ENCODE measurements around the gene MLLT11. TPM values are rescaled to one million over a fixed set of nuclear protein-coding genes. Genes with fewer than 3 reads are reported as not detected.

Gene MLLT11
- total RNA-seq, 2 donors from 2014 or later, result 16.5 to 19.2 TPM

GRCh38 chr1:151012684-151013471 lies 47.3 kb upstream of the MLLT11 start:
- no peak for TF ChIP-seq CTCF (conservative IDR thresholded peaks at IDR 0.05)
- Histone ChIP-seq H3K27ac (ENCODE audit: low read depth, low read length) (no peak overlapping the region), H3K36me3 (ENCODE audit: control insufficient read depth, insufficient read depth, low read length) (no peaks in the 10 kb centered on the region), H3K27me3 (ENCODE audit: control insufficient read depth, insufficient read depth, low read length, poor library complexity, severe bottlenecking) (no peaks in the 10 kb centered on the region), H3K4me3 (ENCODE audit: low read length) (no peak overlapping the region), H3K9me3 (ENCODE audit: control insufficient read depth, low read length) (no peaks in the 10 kb centered on the region), H3K9ac (ENCODE audit: extremely low read depth, low read length, poor library complexity, severe bottlenecking) (no peak overlapping the region), H3K4me1 (ENCODE audit: control insufficient read depth, insufficient read depth, low read length) (peaks cover 6% of the 10 kb centered on the region)
- H3K4me3 Mint-ChIP-seq, result no peak overlapping the region
- H3K4me1 Mint-ChIP-seq, result peaks cover 9% of the 10 kb centered on the region
- no peaks in the 10 kb centered on the region for H3K36me3 Mint-ChIP-seq (ENCODE audit: low read depth)
- H3K27me3 Mint-ChIP-seq (ENCODE audit: insufficient read depth), result no peaks in the 10 kb centered on the region
- no peak overlapping the region for H3K27ac Mint-ChIP-seq
- no peaks in the 10 kb centered on the region for H3K9me3 Mint-ChIP-seq
- DNase-seq, result no peak
- 93 to 96% methylated on average over 7 to 14 of the region's 14 CpGs for WGBS, 2 experiments (ENCODE audit: insufficient coverage in 1 of 2, insufficient read length in 1 of 2)

GRCh38 chr1:151013518-151013917 lies 46.7 kb upstream of the MLLT11 start:
- no peak for DNase-seq
- TF ChIP-seq CTCF (conservative IDR thresholded peaks at IDR 0.05), result no peak
- WGBS, 2 experiments (ENCODE audit: insufficient coverage in 1 of 2, insufficient read length in 1 of 2), result 87 to 92% methylated on average over 2 of the region's 2 CpGs
- H3K4me1 ChIP-seq (ENCODE audit: control insufficient read depth, insufficient read depth, low read length), result peaks cover 6% of the 10 kb centered on the region
- Mint-ChIP-seq H3K27ac (no peak overlapping the region), H3K36me3 (ENCODE audit: low read depth) (peaks cover 4% of the 10 kb centered on the region), H3K27me3 (ENCODE audit: insufficient read depth) (no peaks in the 10 kb centered on the region), H3K9me3 (no peaks in the 10 kb centered on the region), H3K4me3 (no peak overlapping the region), H3K4me1 (peaks cover 7% of the 10 kb centered on the region)
- no peak overlapping the region for H3K9ac ChIP-seq (ENCODE audit: extremely low read depth, low read length, poor library complexity, severe bottlenecking)
- H3K27me3 ChIP-seq (ENCODE audit: control insufficient read depth, insufficient read depth, low read length, poor library complexity, severe bottlenecking), result no peaks in the 10 kb centered on the region
- no peak overlapping the region for H3K4me3 ChIP-seq (ENCODE audit: low read length)
- no peaks in the 10 kb centered on the region for H3K9me3 ChIP-seq (ENCODE audit: control insufficient read depth, low read length)
- H3K27ac ChIP-seq (ENCODE audit: low read depth, low read length), result no peak overlapping the region
- H3K36me3 ChIP-seq (ENCODE audit: control insufficient read depth, insufficient read depth, low read length), result no peaks in the 10 kb centered on the region

GRCh38 chr1:151024540-151025146 lies 35.6 kb upstream of the MLLT11 start:
- Mint-ChIP-seq H3K4me1 (peaks cover 2% of the 10 kb centered on the region), H3K27ac (peak overlapping the region; percentile 82), H3K36me3 (ENCODE audit: low read depth) (peaks cover 44% of the 10 kb centered on the region), H3K4me3 (no peak overlapping the region), H3K27me3 (ENCODE audit: insufficient read depth) (no peaks in the 10 kb centered on the region), H3K9me3 (no peaks in the 10 kb centered on the region)
- no peaks in the 10 kb centered on the region for H3K9me3 ChIP-seq (ENCODE audit: control insufficient read depth, low read length)
- peak; percentile 91 for TF ChIP-seq CTCF (conservative IDR thresholded peaks at IDR 0.05)
- peaks cover 26% of the 10 kb centered on the region for H3K36me3 ChIP-seq (ENCODE audit: control insufficient read depth, insufficient read depth, low read length)
- no peaks in the 10 kb centered on the region for H3K4me1 ChIP-seq (ENCODE audit: control insufficient read depth, insufficient read depth, low read length)
- no peak overlapping the region for H3K27ac ChIP-seq (ENCODE audit: low read depth, low read length)
- DNase-seq, result peak; percentile 98
- WGBS, 2 experiments (ENCODE audit: insufficient coverage in 1 of 2, insufficient read length in 1 of 2), result 35 to 55% methylated on average over 2 to 6 of the region's 6 CpGs
- H3K9ac ChIP-seq (ENCODE audit: extremely low read depth, low read length, poor library complexity, severe bottlenecking), result no peak overlapping the region
- H3K27me3 ChIP-seq (ENCODE audit: control insufficient read depth, insufficient read depth, low read length, poor library complexity, severe bottlenecking), result no peaks in the 10 kb centered on the region
- no peak overlapping the region for H3K4me3 ChIP-seq (ENCODE audit: low read length)

Data from endodermal cell (in vitro differentiated cells).